Hepatocyte (in vitro differentiated cells): ENCODE data around the gene ST6GALNAC4.

Source experiments
- CTCF ChIP-seq: fragments of 200-600 bp; sonication (generic); IDR thresholded peaks from 2 replicates; pipeline ENCODE4 v1.5.1; 2016; ENCODE audit warnings: antibody characterized with exemption, mild to moderate bottlenecking; ENCODE audit not compliant: poor library complexity
- EZH2 ChIP-seq: fragments of 200-600 bp; sonication (generic); IDR thresholded peaks from 2 replicates; pipeline ENCODE4 v1.6.1; 2016; ENCODE audit warnings: antibody characterized with exemption, mild to moderate bottlenecking, borderline replicate concordance

GRCh38 chr9:127892831-127893230 is 24.0 kb downstream of the ST6GALNAC4 start:
- TF ChIP-seq CTCF: no peak
- TF ChIP-seq EZH2: no peak
